ENCODE data around the gene YDJC. TPM values are rescaled to one million over a fixed set of nuclear protein-coding genes. Genes with fewer than 3 reads are reported as not detected.

The YDJC gene
- total and polyA plus RNA-seq, 2 of the 8 experiments (the other 6 are each of a cell fraction or from before 2014, with no cell fraction given) = 36.7 to 45.2 TPM

DNA sequence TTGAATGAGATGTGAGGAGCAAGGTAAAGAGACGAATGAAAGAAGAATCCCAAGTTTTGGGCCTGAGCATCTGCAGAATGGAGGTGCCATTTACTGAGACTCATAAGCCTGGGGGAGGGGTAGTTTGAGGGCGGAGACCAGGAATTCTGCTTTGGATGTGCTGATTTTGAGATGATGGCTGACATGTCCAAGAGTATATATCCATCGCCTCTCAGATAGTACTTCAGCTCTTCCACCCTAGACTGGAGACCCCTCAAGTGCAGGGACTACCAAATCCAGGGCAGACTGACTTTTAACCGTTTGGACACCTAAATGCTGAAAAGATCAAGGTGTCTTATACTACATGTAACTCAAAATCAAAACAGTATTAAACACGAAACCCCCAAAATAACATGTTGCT, 11.0 kb upstream of the YDJC start (continued):
- TF ChIP-seq RNF2 (IDR thresholded peaks at IDR 0.05; ENCODE audit: borderline replicate concordance, low read depth, low read length, missing control alignments, poor library complexity, severe bottlenecking) (no peak), MAFK (IDR thresholded peaks at IDR 0.05; ENCODE audit: low read depth, low read length) (no peak)

Measured in H1 (cell line).